SU-DHL-6 (cell line): ENCODE measurements around the gene YJU2.

ENCODE experiments used
- EZH2phosphoT487 ChIP-seq: fragments of 200-600 bp; sonication (generic), shearing (Covaris generic); conservative IDR thresholded peaks from 2 replicates; pipeline ENCODE4 v1.6.1; 2018; ENCODE audit warnings: mild to moderate bottlenecking, antibody characterized with exemption, low read length, moderate library complexity, mixed read lengths
- TF ChIP-seq, protein P1 (sequence below): fragments of 200-600 bp; sonication (generic); IDR thresholded peaks from one replicate; pipeline ENCODE4 v1.5.1; 2017; ENCODE audit warnings: antibody characterized with exemption, mild to moderate bottlenecking, low read length, moderate library complexity; ENCODE audit not compliant: insufficient read depth, poor library complexity, severe bottlenecking

DNA sequence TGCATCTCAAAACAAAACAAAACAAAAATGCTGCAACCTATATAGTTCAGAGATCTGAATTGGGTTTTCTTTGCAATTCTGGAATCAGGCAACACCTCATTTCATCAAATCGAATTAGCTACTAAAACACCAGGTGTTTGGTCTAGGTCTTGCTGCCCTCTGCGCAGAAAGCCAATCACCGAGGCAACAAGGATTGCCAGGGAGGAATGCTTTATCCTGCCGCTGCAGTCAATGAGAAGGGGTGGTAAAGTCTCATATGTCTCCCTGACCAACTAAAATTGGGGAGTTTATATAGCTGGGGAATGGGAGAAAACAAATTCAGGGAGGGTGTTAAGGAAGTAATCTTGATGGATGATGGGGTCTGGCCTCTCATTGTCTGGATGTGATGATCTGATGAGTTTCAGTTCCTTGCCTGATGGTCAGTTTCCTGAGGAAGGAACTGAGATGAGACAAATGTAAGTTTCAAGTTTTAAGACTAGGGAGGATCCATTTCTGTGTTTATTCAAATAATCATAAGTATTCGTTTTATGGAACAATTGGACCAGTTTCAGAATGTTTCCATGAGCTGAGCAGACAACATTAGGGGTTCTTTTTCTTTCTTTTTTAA lies 5.0 kb upstream of the YJU2 start:
- TF ChIP-seq, protein P1, sequence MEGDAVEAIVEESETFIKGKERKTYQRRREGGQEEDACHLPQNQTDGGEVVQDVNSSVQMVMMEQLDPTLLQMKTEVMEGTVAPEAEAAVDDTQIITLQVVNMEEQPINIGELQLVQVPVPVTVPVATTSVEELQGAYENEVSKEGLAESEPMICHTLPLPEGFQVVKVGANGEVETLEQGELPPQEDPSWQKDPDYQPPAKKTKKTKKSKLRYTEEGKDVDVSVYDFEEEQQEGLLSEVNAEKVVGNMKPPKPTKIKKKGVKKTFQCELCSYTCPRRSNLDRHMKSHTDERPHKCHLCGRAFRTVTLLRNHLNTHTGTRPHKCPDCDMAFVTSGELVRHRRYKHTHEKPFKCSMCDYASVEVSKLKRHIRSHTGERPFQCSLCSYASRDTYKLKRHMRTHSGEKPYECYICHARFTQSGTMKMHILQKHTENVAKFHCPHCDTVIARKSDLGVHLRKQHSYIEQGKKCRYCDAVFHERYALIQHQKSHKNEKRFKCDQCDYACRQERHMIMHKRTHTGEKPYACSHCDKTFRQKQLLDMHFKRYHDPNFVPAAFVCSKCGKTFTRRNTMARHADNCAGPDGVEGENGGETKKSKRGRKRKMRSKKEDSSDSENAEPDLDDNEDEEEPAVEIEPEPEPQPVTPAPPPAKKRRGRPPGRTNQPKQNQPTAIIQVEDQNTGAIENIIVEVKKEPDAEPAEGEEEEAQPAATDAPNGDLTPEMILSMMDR: no peak
- TF ChIP-seq EZH2phosphoT487: no peak
